SK-N-MC (cell line): Measurements from ENCODE around the gene PPARGC1A.

Source experiments
- EZH2 ChIP-seq: fragments of 200-600 bp; sonication (generic); IDR thresholded peaks from one replicate; pipeline ENCODE4 v1.6.1; 2017; ENCODE audit warnings: antibody characterized with exemption
- FOXP2 ChIP-seq: optimal IDR thresholded peaks from 2 replicates; pipeline ENCODE3; 2011; ENCODE audit warnings: mild to moderate bottlenecking, moderate library complexity; ENCODE audit not compliant: insufficient read depth; ENCODE audit errors: extremely low read length, control extremely low read depth
- POLR2AphosphoS5 ChIP-seq: IDR thresholded peaks from 2 replicates; pipeline ENCODE4 v1.6.1; 2012; ENCODE audit warnings: mild to moderate bottlenecking, low read depth, low read length, borderline replicate concordance

DNA sequence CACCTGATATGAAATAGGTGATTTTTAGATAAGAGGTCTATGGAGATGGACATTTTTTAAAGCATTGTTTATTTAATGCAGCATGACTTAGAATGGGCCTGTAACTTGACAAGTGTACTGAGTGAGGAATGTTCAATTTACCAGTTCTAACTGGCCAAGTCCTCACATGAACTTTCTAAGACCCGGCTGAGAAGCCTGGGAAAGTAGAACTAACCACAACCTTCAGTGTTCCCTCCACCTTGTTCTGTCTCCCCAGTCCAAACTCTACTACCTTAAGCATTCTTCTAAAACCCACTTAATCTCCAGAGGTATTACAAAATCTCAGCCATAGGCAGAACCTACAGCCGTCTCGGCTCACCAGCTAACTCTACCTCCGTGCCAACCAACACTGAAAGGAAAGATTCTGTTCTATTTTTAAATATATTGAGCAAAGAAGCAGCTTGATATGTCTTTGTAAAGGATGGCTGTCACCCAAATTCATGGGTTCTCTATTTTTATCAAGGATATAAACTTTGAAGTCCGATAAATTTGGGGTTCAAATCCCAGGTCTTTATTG is 6.8 kb downstream of the PPARGC1A start:
- TF ChIP-seq EZH2: no peak
- no peak for TF ChIP-seq POLR2AphosphoS5
- no peak for TF ChIP-seq FOXP2
